ENCODE results near the gene CCDC187.
A peak's percentile ranks its signal among the peaks of the same experiment; 100 is the strongest.
"Not testable (repeated sequence)": the region's sequence is repeated elsewhere in the genome, so short reads cannot be mapped to it uniquely, and the experiment has no call there.

CCDC187 gene

DNA sequence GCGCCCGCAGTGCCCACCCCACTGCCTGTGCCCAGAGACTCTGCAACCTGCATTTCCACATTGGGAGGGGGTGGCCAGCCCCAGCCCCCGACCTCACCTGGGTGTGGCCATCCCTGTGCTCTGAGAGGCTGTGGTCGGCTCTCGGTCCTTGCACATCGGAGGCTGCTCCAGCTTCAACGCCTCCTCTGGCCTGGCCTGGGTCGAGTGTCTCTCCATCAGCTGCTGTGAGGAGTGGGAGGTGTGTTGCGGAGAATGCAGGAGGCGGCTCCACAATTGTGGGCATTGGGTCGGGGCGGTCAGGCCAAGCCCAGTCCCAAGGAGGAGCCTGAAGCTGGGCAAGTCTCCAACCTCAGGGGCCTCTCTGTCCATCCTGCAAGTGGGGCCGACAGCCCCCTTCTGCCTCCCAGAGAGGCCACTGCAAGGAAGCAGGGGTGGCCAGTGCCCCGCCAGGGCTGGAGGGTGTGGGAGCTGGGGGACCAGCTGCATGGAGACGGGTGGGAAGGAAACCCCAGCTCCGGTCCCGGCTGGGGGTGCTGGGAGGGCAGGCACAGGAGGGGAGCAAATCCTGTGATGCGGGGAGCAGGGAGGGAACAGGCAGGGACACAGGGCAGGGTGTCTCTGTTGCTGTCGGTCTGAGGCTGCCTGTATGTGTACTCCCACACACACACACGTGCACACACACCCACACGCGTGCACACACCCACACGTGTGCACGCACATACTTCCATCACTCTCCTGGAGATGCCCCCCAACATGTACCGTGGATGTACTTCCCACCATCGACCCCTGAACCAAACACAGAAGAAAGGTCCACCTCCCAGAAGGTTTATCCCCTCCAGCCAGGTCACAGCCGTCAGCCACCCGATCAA is 28.9 kb downstream of the CCDC187 start:
- FAIRE-seq (no peak), DNase-seq (ENCODE audit: insufficient read length) (no peak)
- TF ChIP-seq TAF1 (IDR thresholded peaks at IDR 0.05; ENCODE audit: borderline replicate concordance, low read depth, low read length) = no peak
- no peak for TF ChIP-seq POLR2A (IDR thresholded peaks at IDR 0.05; ENCODE audit: low read depth, low read length)
- TF ChIP-seq POLR2AphosphoS5 (IDR thresholded peaks at IDR 0.05; ENCODE audit: low read depth, low read length) = no peak

- FAIRE-seq (no peak), DNase-seq (ENCODE audit: insufficient read length) (no peak)
- TF ChIP-seq POLR2AphosphoS5 (IDR thresholded peaks at IDR 0.05; ENCODE audit: low read depth, low read length) = no peak
- no peak for TF ChIP-seq POLR2A (IDR thresholded peaks at IDR 0.05; ENCODE audit: low read depth, low read length)
- TF ChIP-seq TAF1 (IDR thresholded peaks at IDR 0.05; ENCODE audit: borderline replicate concordance, low read depth, low read length) = no peak
Observed at GRCh38 chr9:136273921-136274785, 29.7 kb downstream of the CCDC187 start.

- no peak for TF ChIP-seq TAF1 (IDR thresholded peaks at IDR 0.05; ENCODE audit: borderline replicate concordance, low read depth, low read length)
- no peak for TF ChIP-seq POLR2A (IDR thresholded peaks at IDR 0.05; ENCODE audit: low read depth, low read length)
- TF ChIP-seq POLR2AphosphoS5 (IDR thresholded peaks at IDR 0.05; ENCODE audit: low read depth, low read length) = no peak
- FAIRE-seq = no peak
- DNase-seq (ENCODE audit: insufficient read length) = no peak
Observed at GRCh38 chr9:136273244-136273865, 30.5 kb downstream of the CCDC187 start.

- DNase-seq (ENCODE audit: insufficient read length) (no peak), FAIRE-seq (no peak)
- TF ChIP-seq TAF1 (IDR thresholded peaks at IDR 0.05; ENCODE audit: borderline replicate concordance, low read depth, low read length) (no peak), POLR2A (IDR thresholded peaks at IDR 0.05; ENCODE audit: low read depth, low read length) (no peak), POLR2AphosphoS5 (IDR thresholded peaks at IDR 0.05; ENCODE audit: low read depth, low read length) (no peak)
Observed at GRCh38 chr9:136270173-136270705, 33.7 kb downstream of the CCDC187 start.

GRCh38 chr9:136268735-136269134 is 35.2 kb downstream of the CCDC187 start:
- FAIRE-seq (no peak), DNase-seq (ENCODE audit: insufficient read length) (no peak)
- TF ChIP-seq TAF1 (IDR thresholded peaks at IDR 0.05; ENCODE audit: borderline replicate concordance, low read depth, low read length) (no peak), POLR2AphosphoS5 (IDR thresholded peaks at IDR 0.05; ENCODE audit: low read depth, low read length) (no peak), POLR2A (IDR thresholded peaks at IDR 0.05; ENCODE audit: low read depth, low read length) (no peak)

GRCh38 chr9:136268318-136268717 is 35.6 kb downstream of the CCDC187 start:
- FAIRE-seq (no peak), DNase-seq (ENCODE audit: insufficient read length) (no peak)
- TF ChIP-seq POLR2A (IDR thresholded peaks at IDR 0.05; ENCODE audit: low read depth, low read length) (no peak), POLR2AphosphoS5 (IDR thresholded peaks at IDR 0.05; ENCODE audit: low read depth, low read length) (no peak), TAF1 (IDR thresholded peaks at IDR 0.05; ENCODE audit: borderline replicate concordance, low read depth, low read length) (no peak)

- DNase-seq (ENCODE audit: insufficient read length) (peak; percentile 100), FAIRE-seq (peak; percentile 93)
- 0 out of 2 replicates have a peak, but pooled peaks have one; percentile 32 for TF ChIP-seq POLR2AphosphoS5 (IDR thresholded peaks at IDR 0.05; ENCODE audit: low read depth, low read length)
- no peak for TF ChIP-seq TAF1 (IDR thresholded peaks at IDR 0.05; ENCODE audit: borderline replicate concordance, low read depth, low read length)
- peak; percentile 65; the same call in 1 of the 2 replicates for TF ChIP-seq POLR2A (IDR thresholded peaks at IDR 0.05; ENCODE audit: low read depth, low read length)
Observed at GRCh38 chr9:136267261-136268111, 36.4 kb downstream of the CCDC187 start.

GRCh38 chr9:136266641-136267040 is 37.3 kb downstream of the CCDC187 start:
- not testable (repeated sequence) for FAIRE-seq; DNase-seq (ENCODE audit: insufficient read length)

GRCh38 chr9:136265561-136266355 is 38.1 kb downstream of the CCDC187 start:
- TF ChIP-seq TAF1 (IDR thresholded peaks at IDR 0.05; ENCODE audit: borderline replicate concordance, low read depth, low read length) (no peak), POLR2A (IDR thresholded peaks at IDR 0.05; ENCODE audit: low read depth, low read length) (no peak), POLR2AphosphoS5 (IDR thresholded peaks at IDR 0.05; ENCODE audit: low read depth, low read length) (no peak)
- no peak for FAIRE-seq
- DNase-seq (ENCODE audit: insufficient read length) = no peak

All from GM12892 (cell line).